Ovary (tissue), 10 donors: ENCODE measurements around the gene THAP11. TPM values are rescaled to one million over a fixed set of nuclear protein-coding genes. Genes with fewer than 3 reads are reported as not detected.

Source experiments
- DNase-seq, 5 donors: peaks; one replicate each; pipeline ENCODE4 v3.0.0-alpha.2; 2019 to 2020
- H3K27ac ChIP-seq, 2 donors: fragments of 200-600 bp; one replicate each; pipeline versions ENCODE4 v1.5.1 to v1.8.0; 2019 to 2022
- H3K27me3 ChIP-seq: fragments of 200-600 bp; one replicate; pipeline ENCODE4 v1.8.0; 2022
- H3K36me3 ChIP-seq: fragments of 200-600 bp; sonication (generic); one replicate; pipeline ENCODE4 v1.5.1; 2019
- H3K4me1 ChIP-seq: one replicate; pipeline ENCODE4 v1.8.1; 2013; ENCODE audit warnings: mild to moderate bottlenecking, moderate library complexity; ENCODE audit not compliant: insufficient read depth
- H3K4me3 ChIP-seq: fragments of 200-600 bp; sonication (generic); one replicate; pipeline ENCODE4 v1.5.1; 2017
- H3K9me3 ChIP-seq, 2 donors: fragments of 200-600 bp in 1 of 2; sonication (generic) in 1 of 2; one replicate each; pipeline versions ENCODE4 v1.5.1 to v1.8.1; 2013 to 2019; ENCODE audit warnings: mild to moderate bottlenecking in 1 of 2, moderate library complexity in 1 of 2
- CTCF ChIP-seq, 3 donors: fragments of 450-650 bp in 2 of 3; fragments of 200-600 bp in 1 of 3; IDR thresholded peaks; one replicate each; pipeline versions ENCODE4 v1.5.1 to v1.8.0; 2016 to 2022; ENCODE audit warnings: antibody characterized with exemption in 3 of 3, mild to moderate bottlenecking in 1 of 3
- EP300 ChIP-seq: sonication (generic); formaldehyde crosslinking; IDR thresholded peaks from one replicate; pipeline ENCODE4 v1.6.1; 2017; ENCODE audit warnings: antibody characterized with exemption
- POLR2A ChIP-seq: fragments of 450-650 bp; IDR thresholded peaks from one replicate; pipeline ENCODE4 v1.6.1; 2017; ENCODE audit warnings: antibody characterized with exemption, mild to moderate bottlenecking, moderate library complexity
- WGBS, 3 donors: extraction: QIAGEN DNeasy Blood & Tissue Kit in 1 of 3; methylation state at CpG; one replicate each; pipeline versions ENCODE4 v1.1.5 to v1.1.7; 2013 to 2017; 5-methylcytosine and 5-hydroxymethylcytosine counted together
- intact Hi-C, 4 donors: fragments of 100-400 bp; cut with DNase I; formaldehyde crosslinking; loops; one replicate each; pipeline versions ENCODE4 v1.11.0 to v1.15.1; 2022 to 2023
- long read RNA-seq, 3 donors: library from polyadenylated mRNA in 2 of 3; unstranded in 2 of 3; transcript quantifications; one replicate each; pipeline ENCODE4 v2.0.0 and lab custom pipeline, GENCODE V29; 2021 to 2026
- polyA plus RNA-seq, 2 donors: library from polyadenylated mRNA; stranded (reverse); fragments of 200-250 nt in 1 of 2; fragments of 350-450 nt in 1 of 2; fragmentation: Illumina TruSeq in 1 of 2; extraction: RNeasy Lipid Tissue Mini Kit (QIAGEN cat#74804) in 1 of 2; gene quantifications; one replicate each; pipeline ENCODE4 v1.2.3, GENCODE V29; 2013 to 2014
- total RNA-seq, 7 donors: library from RNA; depleted of rRNA in 2 of 7; stranded (reverse); fragments of >200 nt in 2 of 7; fragmentation: NEBNext Ultra II Directional in 3 of 7; extraction: Animal tissue kit (Norgen Biotek cat#: 25700) in 3 of 7; gene quantifications; one replicate each; pipeline versions ENCODE4 v1.1.0 to v1.2.4, GENCODE V29; 2016 to 2023
- donor health status: DM: no; HTN: no; CAD: no; lungs with moderate emphysema.
- donor health status: DM: no; HTN: no; CAD: no.
- donor health status: Bipolar disorder and iron deficiency.
- donor health status: DM: yes; HTN: yes; CAD: no.
- donor health status: DM: no; HTN: no; CAD: no.
- donor health status: DM: yes; HTN: yes; CAD: no.

THAP11 gene
- 10 to 100 TPM; 31.0 to 59.7 (median 46.6) TPM for total RNA-seq
- 10 to 100 TPM; 17.3 to 30.6 TPM for polyA plus RNA-seq
- long read RNA-seq, donor 1, transcript THAP11-201 (1 exons, 2,114 nt) = major isoform, 59 of 60 reads
- long read RNA-seq, donor 1, partial matches to known transcripts = 0 of 60 reads
- long read RNA-seq, donor 1, other reads (novel, unspliced or antisense) = 1 of 60 reads
- long read RNA-seq, donor 2, transcript THAP11-201 (1 exons, 2,114 nt) = major isoform, 57 of 57 reads
- long read RNA-seq, donor 2, partial matches to known transcripts = 0 of 57 reads
- long read RNA-seq, donor 2, other reads (novel, unspliced or antisense) = 0 of 57 reads
- long read RNA-seq, donor 3, transcript THAP11-201 (1 exons, 2,114 nt) = major isoform, 167 of 167 reads
- long read RNA-seq, donor 3, partial matches to known transcripts = 0 of 167 reads
- long read RNA-seq, donor 3, other reads (novel, unspliced or antisense) = 0 of 167 reads

- H3K9me3 ChIP-seq = no peaks in the 10 kb centered on the region
- 0% methylated on average over 48 to 83 of the region's 83 CpGs for WGBS, 3 donors
- TF ChIP-seq EP300 (no peak), POLR2A (peak; percentile 74), CTCF (IDR thresholded peaks at IDR 0.05) (peak; percentile 85 to 98 (median 91))
- H3K36me3 ChIP-seq = no peaks in the 10 kb centered on the region
- DNase-seq = peak; percentile 93 to 96 (median 95)
- intact Hi-C loops = no loop called here
- peak within 1 kb of the TSS; percentile 85 for H3K4me3 ChIP-seq
- peaks cover 9% of the 10 kb centered on the region for H3K4me1 ChIP-seq
- no peaks in the 10 kb centered on the region for H3K27me3 ChIP-seq
- peak within 1 kb of the TSS; percentile 98 to 100 for H3K27ac ChIP-seq
Observed at GRCh38 chr16:67841816-67842508, at the start of gene THAP11. Gene THAP11 (plus strand): TSS chr16:67842320. CDS start chr16:67842555, 235 bp downstream.

- H3K27me3 ChIP-seq = no peaks in the 10 kb centered on the region
- no peak for TF ChIP-seq EP300
- TF ChIP-seq CTCF (IDR thresholded peaks at IDR 0.05) = no peak
- TF ChIP-seq POLR2A = no peak
- WGBS, 3 donors = 93 to 99% (median 95%) methylated on average over 5 of the region's 5 CpGs
- H3K9me3 ChIP-seq = no peaks in the 10 kb centered on the region
- H3K4me1 ChIP-seq = peaks cover 2% of the 10 kb centered on the region
- no peak overlapping the region for H3K27ac ChIP-seq
- H3K4me3 ChIP-seq = no peak overlapping the region
- no peaks in the 10 kb centered on the region for H3K36me3 ChIP-seq
- no peak for DNase-seq
- intact Hi-C loops = no loop called here
Observed at GRCh38 chr16:67796099-67796718, 45.9 kb upstream of the THAP11 start.

GRCh38 chr16:67800338-67800926 is 41.7 kb upstream of the THAP11 start:
- H3K27me3 ChIP-seq = no peaks in the 10 kb centered on the region
- H3K9me3 ChIP-seq = no peaks in the 10 kb centered on the region
- H3K4me3 ChIP-seq = no peak overlapping the region
- WGBS, 3 donors = 83 to 92% (median 91%) methylated on average over 6 to 7 of the region's 7 CpGs
- H3K4me1 ChIP-seq = peaks cover 3% of the 10 kb centered on the region
- intact Hi-C loops = loop anchor here in 1 of 4 donors (10.0 kb wide), 1 partner anchor 126 kb away; no protein-coding TSS in a partner anchor
- no peaks in the 10 kb centered on the region for H3K36me3 ChIP-seq
- H3K27ac ChIP-seq = no peak overlapping the region
- DNase-seq = no peak
- no peak for TF ChIP-seq EP300
- TF ChIP-seq POLR2A = no peak
- no peak for TF ChIP-seq CTCF (IDR thresholded peaks at IDR 0.05)

- H3K4me1 ChIP-seq = peaks cover 6% of the 10 kb centered on the region
- TF ChIP-seq EP300 (no peak), CTCF (IDR thresholded peaks at IDR 0.05) (no peak), POLR2A (no peak)
- no peak for DNase-seq
- no peak overlapping the region for H3K4me3 ChIP-seq
- intact Hi-C loops = loop anchor here in 1 of 4 donors (10.0 kb wide), 1 partner anchor 126 kb away; no protein-coding TSS in a partner anchor
- no peaks in the 10 kb centered on the region for H3K9me3 ChIP-seq
- H3K27ac ChIP-seq = no peak overlapping the region
- WGBS, 3 donors = 67 to 100% (median 89%) methylated on average over 1 of the region's 1 CpG
- H3K36me3 ChIP-seq = no peaks in the 10 kb centered on the region
- H3K27me3 ChIP-seq = no peaks in the 10 kb centered on the region
Observed at GRCh38 chr16:67801241-67801640, 40.9 kb upstream of the THAP11 start.
